ENCODE measurements around the gene RYR2.

The RYR2 gene

DNA sequence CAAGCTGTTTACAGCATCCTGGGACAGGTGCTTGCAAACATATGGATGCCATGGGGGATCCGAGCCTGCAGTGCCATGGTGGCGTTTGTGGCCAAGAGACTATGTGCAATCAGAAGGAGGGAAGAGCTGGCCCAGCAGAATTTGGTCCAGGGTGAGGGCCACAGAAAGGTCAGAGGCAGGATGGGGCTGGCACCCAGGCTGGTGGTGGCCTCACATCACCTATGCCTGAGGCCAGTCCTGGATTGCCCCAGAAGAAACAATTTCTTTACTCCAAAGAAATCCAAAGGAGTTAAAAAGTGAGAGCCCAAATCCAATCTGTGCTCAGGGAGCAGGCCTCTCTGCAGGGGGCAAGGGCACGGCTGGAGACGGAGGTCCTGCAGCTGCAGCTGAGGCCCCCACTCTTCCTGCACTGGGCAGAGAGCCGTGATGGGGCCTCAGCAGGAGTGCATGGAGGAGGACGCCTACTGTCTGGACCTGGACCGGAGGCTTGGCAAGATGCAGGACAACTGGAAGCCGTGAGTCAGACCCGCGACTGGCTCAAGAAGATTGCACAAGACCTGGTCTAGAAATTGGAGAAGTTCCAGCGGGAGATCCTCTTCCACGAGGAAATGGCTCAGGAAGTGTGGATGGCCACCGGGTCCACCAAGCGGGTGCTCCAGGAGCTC is 163.5 kb downstream of the RYR2 start:
- no peak for DNase-seq

DNA sequence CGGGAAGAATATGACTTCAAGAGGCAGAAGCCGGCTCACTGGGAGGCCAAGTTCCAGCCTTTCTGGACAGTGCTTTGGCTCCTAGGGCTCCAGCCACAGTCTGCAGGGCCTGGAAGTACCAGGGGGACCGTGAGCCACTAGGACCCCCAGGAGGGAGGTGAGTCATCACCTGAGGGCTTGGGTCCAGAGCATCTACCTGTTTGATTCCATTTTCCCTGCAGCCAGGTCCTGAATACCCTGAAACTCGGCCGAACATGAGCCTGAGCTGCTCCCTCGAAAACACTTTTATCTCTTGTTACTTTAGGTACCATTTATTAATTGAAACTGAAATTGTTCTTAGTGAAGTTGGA is 164.1 kb downstream of the RYR2 start:
- no peak for DNase-seq

DNA sequence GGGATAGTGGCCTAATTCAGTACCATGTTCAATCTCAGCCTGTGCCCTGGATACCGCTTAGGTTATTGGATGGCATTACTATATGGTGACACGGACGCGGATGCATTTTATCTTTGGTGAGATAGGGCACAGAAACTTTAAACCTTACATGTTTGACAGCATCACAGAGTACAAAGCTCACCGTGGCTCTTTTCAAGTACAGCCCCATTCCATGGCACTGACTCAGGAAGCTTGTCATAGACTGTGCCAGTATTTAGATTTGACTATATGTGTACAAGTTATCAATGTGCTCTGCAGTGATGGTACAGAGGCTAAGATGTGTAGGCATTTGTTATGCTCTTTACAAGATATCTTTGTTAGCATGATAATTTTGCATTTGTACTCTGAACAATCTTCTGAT is 169.0 kb downstream of the RYR2 start:
- no peak for DNase-seq

DNA sequence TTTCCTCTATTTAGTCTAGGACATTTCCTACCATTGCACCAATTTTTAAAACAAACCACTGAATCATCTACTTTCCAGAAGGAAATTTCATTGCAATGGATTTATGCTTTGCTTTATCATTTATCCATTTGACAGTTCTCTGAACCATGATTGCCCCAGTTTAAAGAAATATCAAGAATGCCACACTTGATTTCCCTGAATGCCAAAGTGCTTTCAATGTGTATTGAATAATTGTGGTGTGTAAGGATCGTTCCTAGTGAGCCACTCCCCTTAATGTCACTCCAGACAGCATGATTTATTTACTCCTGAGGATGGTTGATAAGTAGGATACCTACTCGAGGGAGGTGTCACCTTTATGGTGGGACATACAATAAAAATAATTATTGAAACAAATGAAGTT is 169.6 kb downstream of the RYR2 start:
- no peak for DNase-seq

DNA sequence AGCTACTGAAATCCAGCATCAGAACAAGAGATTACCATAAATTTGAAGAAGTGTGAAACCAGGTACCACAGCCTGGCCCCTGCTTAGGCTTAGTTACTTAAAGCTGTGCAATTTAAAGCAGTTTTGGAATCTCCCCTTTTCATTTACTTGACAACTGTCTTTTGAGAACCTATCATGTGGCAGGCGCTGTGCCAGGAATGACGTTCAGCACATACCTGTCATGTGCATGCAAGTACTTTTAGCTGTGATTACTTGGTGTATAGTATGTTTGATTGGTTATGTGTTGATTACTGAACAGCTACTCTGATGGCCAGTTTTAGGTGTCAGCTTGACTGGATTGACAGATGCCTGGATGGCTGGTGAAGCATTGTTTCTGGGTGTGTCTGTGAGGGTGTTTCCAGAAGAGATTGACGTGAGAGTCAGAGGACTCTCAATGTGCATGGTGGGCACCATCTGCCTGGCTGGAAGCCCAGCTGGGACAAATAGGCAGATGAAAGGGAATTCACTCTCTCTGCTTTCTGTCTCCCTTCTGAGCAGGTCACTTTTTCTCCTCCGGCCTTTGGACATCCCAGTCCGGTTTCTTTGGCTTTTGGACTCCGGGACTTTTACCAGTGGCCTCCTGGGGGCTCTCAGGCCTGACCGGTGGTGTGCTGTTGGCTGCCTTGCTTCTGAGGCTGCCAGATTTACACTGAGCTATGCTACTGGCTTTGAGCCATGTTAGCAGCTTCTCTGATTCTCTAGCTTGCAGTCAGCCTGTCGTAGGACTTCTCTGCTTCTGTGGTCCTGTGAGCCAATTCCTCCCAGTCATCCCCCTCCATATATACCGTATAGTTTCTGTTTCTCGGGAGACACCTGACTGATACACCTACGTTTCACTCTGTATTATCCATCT is 178.0 kb downstream of the RYR2 start:
- DNase-seq = no peak

DNA sequence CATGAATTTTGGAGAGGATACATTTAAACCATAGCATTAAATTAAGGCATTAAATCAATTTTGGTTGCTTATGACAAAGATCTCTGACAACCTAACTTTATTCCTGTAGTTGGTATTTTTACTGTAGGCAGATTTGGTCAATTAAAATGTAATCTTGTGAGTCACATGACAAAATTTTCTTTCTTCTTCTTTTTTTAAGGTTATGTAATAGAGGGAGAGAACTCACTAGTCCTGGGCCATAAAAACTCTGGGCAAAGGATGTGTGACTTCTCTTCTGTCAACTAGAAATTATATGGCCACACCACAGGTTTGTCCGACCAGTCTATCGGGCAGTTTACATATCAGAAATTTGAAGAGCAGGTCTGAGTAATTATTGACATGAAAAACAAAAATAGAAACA is 181.4 kb downstream of the RYR2 start:
- no peak for DNase-seq

DNA sequence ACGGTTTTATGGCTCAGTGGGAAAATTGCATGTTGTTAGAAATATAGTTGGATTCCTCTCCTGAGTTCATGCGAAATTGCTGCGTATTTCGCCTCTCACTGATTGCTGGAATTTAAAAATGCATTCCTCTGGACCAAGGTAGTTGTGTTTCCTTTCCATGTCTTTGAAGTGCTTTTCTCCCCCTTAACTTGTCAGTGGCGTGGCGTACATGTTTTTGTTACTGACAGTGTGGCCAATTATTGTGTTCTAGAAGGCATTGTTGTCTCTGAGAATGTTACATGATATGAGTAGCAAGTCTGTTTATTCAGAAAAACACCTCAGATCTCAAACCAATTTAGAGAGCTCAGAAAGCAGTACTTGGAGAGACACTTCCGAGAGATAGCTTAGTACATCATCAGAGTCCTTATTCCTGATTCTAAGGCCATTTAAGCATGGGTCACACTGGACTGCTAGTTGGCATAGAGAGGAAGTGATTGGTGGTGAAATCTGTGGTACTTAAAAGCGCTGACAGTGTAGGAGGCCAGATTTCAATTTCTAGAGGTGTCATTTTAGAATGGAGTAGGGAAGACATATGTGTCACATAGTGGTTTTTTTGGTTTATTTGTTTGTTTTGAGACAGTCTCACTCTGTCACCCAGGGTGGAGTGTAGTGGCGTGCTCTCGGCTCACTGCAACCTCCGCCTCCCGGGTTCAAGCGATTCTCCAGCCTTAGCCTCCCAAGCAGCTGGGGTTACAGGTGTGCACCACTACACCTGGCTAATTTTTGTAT is 184.4 kb downstream of the RYR2 start:
- no peak for DNase-seq

DNA sequence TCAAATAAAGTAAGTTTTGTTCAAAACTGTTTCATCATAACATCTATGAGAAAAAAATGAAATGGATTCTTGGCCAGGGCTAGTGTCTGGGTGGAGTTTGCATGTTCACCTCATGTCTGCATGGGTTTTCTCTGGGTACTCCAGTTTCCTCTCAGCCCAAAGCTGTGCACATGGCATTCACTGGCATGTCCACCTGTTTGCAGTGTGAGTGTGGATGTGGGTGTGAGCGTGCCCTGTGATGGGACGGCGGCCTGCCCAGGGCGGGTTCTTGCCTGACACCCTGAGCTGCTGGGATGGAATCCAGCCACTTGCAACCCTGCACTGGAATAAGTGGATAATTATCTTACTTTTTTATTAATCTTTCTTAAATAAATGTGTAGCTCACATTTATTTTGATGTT is 185.5 kb downstream of the RYR2 start:
- no peak for DNase-seq

DNA sequence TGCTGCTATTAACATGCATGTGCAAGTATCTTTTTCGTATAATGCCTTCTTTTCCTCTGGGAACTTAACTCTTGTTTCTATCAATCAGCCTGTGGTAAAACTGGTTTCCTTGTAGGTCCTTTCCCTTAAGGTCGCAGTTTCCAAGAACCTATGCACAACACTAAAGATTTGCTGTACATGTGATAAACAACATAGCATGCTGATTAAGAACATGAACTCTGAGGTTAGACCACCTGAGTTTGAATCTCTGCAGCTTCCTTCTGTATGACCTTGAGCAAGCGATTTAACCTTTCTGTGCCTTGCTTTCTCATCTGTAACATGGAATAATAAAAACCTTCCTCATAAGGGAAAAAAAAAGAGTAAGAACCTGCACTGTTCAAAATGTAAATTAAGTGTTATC is 186.4 kb downstream of the RYR2 start:
- DNase-seq = no peak

DNA sequence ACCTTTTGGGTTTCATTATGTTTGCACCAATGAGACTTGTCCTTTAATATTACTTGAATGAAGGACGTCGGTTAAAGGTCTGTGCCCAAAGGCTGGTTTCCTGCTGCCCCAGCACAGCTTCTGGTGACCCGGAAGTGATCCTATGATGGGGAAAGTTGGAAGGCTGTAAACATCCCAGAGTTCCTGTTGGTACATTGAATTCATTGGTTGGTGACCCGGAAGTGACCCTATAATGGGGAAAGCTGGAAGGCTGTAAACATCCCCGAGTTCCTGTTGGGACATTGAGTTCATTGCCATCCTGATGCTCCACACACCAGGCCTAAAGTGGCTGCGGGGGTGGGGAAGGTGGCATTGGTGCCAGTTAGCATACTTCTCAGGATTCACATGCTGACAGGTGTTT is 187.3 kb downstream of the RYR2 start:
- DNase-seq = no peak

DNA sequence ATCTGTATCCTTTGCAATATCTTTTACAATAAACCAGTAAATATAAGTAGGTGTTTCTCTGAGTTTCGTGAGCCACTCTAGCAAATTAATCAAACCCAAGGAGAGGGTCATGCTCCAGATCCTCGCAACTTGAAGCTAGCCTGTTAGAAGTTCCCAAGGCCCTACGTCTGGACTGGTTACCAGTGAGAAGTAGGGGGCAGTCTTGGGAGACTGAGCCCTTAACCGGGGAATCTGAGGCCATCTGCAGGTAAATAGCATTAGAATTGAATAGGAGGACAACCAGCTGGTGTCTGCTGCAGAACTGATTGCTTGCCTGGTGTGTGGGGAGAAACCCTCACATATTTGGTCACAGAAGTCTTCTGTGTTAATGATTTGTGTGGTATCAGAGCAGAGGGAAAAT is 190.5 kb downstream of the RYR2 start:
- no peak for DNase-seq

DNA sequence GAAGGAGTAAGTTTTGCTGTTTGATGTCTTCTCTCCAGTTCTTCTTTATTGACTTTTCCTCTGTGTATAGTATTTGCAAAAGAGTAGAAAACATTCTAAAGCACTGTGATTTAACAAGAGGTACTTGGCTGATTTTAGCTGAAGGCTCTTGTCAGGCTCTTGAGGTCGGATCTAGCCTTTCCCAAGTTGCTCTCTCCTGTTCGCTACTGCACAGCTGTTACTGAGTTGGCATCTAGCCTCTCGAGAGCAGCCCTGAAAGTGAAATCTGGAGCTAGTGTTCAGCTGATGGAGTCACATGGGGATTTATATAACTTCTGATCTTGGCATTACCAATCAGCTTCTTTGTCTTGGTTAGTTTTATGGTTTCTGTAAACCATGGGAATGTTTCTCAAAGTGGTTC is 193.1 kb downstream of the RYR2 start:
- no peak for DNase-seq

DNA sequence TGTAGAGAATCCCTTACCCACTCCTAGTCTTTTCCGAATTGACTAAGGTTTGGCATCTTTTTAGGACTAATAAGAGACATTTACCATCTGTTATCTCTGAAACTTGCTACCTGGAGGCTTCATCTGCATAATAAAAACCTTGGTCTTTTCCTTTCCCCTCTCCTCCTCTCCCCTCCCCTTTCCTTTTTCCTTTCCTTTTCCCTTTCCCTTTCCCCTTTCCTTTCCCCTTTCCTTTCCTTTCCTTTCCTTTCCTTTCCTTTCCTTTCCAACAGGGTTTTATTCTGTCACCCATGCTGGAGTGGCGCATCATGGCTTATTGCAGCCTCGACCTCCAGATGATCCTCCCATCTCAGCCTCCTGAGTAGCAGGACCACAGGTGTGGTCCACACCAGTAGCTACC is 195.7 kb downstream of the RYR2 start:
- DNase-seq = no peak

DNA sequence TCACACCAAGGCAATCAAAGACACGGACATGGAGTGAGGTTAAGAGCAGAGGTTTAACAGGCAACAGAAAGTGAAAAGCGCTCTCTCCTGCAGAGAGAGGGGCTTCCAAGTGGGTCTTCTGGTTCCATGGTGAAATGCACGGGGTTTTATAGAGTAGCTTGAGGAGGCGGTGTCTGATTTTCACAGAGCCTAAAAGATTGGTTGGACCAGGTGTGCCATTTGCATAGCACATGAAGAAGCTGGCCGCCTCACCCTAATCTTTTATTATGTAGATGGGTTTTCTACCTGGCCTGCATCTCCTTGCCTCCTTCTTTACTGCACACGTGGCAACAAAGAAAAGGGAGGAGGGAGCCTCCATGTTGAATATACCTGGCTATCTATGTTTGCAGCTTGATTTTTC is 197.3 kb downstream of the RYR2 start:
- no peak for DNase-seq

DNA sequence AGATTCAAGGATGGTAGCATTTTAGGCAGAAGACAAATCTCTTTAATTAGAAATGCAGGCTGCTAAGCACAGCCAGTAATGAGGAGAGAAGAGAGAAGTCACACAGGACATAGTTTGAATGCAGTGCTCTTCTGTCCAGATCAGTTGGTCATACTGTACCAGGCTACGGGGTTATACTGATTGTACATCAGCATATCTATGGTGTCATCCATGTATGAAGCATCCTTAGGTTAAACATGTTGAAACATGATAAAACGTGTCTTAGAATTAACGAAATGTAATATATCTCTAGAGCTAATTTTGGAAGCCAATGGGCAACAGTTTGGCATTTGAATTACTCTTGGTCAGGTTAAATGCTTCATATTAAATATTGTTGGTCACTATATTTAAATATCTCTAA is 199.1 kb downstream of the RYR2 start:
- no peak for DNase-seq

DNA sequence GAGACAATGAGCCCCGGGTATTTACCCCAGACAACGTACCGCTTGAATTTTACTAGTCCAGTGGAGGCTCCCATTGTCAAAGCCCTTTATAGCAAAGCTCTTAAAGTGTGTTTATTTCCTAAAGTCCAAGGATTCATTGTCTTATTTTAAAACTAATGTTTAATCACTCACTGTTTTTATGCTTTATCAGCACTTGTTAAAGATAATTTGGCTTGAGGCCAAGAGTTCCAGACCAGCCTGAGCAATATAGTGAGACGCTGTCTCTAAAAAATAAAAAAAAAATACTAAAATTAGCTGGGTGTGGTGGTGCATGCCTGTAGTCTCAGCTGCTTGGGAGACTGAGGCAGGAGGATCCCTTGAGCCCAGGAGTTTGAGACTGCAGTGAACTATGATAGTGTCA is 202.8 kb downstream of the RYR2 start:
- no peak for DNase-seq

DNA sequence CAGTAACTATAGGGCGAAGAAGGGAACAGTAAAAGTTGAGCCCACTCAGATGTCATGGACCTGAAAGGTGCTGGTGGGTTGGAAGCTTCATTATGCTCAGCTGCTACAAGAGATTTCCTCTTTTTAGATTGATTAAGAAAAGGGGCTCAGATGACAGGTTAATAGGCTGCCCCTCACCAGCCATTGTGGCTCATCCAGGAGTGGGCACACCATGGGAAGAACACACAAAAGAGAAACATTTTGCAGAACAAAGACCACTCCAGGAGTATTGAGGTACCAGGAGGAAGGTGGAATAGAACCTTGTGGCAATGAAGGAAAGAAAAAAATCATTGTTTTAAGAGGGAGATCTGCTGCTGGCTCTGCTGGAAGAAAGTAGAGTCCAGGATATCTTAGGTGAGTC is 205.5 kb downstream of the RYR2 start:
- no peak for DNase-seq

DNA sequence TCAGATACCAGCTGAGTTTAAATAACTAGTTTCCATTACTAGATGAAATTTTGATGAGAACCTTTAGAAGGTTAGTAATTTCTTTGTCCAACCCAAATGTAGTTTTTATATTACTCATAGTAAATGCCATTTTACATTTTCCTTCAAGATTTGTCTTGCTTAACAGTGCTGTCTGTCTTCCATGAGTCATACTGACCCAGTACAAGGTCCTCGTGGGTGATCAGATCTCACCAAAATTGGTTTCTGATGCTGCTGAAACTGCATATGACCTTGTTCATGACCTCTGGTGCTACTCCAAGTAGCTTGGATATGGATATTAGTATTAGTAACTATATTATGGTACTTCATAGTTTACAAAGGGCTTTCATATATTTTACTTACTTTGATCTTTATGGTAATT is 207.1 kb downstream of the RYR2 start:
- DNase-seq = no peak

DNA sequence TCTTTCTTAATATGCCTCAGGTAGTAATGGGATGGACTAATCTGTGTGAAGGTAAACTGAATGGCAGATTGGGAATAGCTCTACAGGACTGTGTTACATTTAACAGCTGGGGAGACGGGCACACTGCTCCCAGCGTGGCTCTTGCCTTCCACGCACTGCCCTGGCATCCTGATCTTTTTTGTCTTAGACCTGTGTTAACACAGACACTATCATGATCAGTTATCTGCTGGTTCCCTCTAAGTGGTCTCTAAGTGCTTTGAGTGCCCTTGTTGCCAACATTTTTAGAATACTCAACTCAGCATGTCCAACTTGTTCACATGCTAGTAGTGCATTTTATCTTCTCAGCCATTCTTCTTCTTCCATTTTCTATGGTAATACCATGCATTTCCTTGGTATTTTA is 208.1 kb downstream of the RYR2 start:
- no peak for DNase-seq

DNA sequence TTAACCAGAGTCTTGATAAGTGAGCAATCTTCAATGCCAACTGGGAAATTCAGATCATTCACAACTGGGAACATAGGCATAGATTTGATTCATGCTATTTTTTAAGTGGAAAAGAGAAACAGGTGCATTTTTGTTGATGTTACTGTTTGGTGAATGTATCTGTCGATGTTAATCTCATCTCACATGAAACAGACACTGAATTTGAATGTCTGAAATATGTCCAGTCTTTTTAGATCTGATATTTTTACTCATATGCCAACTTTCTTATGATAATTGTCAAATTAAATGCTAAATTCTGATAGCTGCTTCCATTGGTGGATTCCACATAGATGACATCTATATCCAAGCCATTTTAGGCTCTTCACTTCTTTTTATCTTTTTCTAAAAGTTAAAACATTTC is 213.1 kb downstream of the RYR2 start:
- no peak for DNase-seq

DNA sequence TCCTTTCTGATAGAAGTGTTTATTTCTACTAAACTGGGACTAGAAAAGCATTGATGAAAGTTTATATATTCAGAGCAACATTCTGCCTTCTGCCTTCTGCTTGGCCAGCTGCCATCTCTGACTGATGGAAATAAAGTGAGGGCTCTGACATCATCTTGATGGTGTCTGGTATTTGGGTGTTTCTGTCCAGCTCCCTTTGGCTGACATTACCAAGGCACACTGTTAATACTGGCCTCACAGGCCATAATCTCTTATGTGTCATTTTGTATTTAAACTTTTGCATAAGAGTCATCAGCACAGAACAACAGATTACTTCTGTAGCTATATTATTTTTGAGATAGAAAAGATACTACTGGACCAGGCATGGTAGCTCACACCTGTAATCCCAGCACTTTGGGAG is 216.9 kb downstream of the RYR2 start:
- no peak for DNase-seq

DNA sequence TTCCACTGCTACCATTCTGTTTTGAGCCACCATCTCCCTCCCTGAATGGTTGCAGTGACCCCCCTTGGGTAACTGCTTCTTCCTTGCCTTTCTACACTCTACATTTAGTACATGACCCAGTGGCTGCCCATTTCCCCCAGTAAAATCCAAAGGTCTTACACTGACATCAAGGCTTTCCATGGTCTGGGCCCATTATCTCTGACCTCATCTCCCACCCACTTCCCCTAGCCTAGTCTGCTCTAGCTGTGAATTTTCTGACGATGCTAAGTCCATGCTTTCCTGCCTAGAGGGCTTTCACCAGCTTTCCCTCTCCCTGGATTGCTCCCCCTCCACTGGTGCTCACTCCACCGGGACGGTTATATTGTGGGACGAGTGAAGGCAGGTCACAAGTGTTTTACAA is 219.2 kb downstream of the RYR2 start:
- no peak for DNase-seq

DNA sequence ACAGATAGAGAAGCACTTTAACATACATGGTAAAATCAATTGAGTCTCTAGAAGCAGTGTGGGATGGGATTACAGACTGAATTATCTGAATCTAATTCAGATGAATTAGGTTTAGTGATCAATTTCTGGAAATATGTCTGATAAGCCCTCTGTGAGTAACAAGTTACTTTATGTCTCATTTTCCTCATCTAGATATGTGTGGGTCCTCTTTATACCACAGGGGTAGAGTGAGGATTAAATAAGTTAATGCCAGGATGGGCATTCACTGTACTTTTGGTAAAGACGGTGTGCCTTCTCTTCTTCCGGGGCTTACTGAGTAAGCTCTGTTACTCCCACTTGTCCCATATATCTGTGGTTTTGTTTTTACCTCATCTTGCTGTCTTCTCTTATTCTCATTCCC is 225.8 kb downstream of the RYR2 start:
- DNase-seq = no peak

DNA sequence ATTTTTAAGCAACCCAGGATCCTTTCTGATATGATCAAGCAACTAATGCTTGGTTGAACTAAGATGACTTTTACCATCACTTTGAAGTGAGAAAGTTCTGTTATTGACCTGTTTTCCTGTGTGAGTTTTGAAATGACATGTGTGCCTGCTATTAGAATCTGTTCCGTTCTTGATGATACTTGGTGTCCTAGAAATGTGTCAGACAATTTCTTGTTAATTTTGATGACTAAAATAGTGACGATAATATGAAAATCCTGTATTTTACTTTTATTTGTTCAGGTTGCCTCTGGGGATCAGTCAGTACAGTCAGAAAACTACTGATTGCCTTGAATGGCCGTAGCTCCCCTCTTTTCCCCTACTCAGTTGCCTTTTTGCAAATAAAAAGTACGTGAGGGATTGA is 228.0 kb downstream of the RYR2 start:
- DNase-seq = no peak
